HG03457 (cell line): ENCODE data around the gene STH.
"Not testable (repeated sequence)": the region's sequence is repeated elsewhere in the genome, so short reads cannot be mapped to it uniquely, and the experiment has no call there.

Experiments
- ATAC-seq: cut with Tn5 transposase; IDR thresholded peaks from one replicate; pipeline ENCODE4 v1.9.1; 2021; ENCODE audit warnings: moderate number of reproducible peaks; ENCODE audit not compliant: unreplicated experiment

STH gene

DNA sequence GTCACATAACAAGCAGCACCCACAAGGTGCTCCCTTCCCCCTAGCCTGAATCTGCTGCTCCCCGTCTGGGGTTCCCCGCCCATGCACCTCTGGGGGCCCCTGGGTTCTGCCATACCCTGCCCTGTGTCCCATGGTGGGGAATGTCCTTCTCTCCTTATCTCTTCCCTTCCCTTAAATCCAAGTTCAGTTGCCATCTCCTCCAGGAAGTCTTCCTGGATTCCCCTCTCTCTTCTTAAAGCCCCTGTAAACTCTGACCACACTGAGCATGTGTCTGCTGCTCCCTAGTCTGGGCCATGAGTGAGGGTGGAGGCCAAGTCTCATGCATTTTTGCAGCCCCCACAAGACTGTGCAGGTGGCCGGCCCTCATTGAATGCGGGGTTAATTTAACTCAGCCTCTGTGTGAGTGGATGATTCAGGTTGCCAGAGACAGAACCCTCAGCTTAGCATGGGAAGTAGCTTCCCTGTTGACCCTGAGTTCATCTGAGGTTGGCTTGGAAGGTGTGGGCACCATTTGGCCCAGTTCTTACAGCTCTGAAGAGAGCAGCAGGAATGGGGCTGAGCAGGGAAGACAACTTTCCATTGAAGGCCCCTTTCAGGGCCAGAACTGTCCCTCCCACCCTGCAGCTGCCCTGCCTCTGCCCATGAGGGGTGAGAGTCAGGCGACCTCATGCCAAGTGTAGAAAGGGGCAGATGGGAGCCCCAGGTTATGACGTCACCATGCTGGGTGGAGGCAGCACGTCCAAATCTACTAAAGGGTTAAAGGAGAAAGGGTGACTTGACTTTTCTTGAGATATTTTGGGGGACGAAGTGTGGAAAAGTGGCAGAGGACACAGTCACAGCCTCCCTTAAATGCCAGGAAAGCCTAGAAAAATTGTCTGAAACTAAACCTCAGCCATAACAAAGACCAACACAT lies at the start of gene STH:
STH (plus strand) TSS at position 264 of the 913 bp plus-strand sequence; CDS start at position 294, 30 bp downstream.
- no peak for ATAC-seq

GRCh38 chr17:45949755-45950320 lies 49.2 kb upstream of the STH start:
- ATAC-seq = no peak

- ATAC-seq = no peak
Measured at GRCh38 chr17:45950888-45951287, 48.2 kb upstream of the STH start.

DNA sequence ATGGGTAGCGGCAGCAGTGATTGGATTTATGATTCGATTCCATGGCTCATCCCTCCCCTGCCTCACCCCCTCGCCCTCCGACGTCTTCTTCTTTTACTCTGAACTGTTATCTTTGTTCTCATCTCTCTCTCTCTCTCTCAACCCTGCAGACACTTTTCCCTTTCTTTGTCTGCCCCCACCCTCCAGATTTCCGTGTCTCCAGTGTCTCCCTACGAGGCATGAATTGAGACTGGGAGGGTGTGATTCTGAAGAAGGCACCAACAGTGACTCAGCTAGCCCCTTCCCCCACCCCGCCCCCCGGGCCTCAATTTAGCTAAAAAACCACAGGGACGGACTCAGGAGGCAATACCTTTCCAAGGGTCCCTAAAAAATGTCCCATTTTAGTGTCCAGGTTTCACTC lies 47.6 kb upstream of the STH start:
- ATAC-seq = no peak

- no peak for ATAC-seq
Measured at GRCh38 chr17:45951941-45952340, 47.1 kb upstream of the STH start.

- no peak for ATAC-seq
Measured at GRCh38 chr17:45952814-45953320, 46.2 kb upstream of the STH start.

- no peak for ATAC-seq
Measured at GRCh38 chr17:45953561-45953960, 45.5 kb upstream of the STH start.

DNA sequence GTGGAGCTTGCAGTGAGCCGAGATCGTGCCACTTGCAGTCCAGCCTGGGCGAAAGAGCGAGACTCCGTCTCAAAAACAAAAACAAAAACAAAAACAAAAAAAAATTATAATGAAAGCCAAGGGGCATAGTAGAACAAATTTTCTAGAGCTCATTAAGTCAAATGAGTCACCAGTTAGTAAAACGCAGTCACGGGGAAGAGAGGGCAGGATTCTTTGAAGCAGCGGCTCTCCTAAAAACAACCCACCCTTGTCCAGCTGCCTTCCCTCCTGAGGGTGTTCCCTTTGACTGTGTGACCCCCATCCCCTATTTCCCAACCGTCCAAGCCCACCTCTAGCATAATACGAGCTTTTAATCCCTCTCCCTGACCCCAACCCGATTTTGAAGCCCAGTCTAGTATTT lies 44.1 kb upstream of the STH start:
- no peak for ATAC-seq

GRCh38 chr17:45955326-45955725 lies 43.7 kb upstream of the STH start:
- ATAC-seq = no peak

DNA sequence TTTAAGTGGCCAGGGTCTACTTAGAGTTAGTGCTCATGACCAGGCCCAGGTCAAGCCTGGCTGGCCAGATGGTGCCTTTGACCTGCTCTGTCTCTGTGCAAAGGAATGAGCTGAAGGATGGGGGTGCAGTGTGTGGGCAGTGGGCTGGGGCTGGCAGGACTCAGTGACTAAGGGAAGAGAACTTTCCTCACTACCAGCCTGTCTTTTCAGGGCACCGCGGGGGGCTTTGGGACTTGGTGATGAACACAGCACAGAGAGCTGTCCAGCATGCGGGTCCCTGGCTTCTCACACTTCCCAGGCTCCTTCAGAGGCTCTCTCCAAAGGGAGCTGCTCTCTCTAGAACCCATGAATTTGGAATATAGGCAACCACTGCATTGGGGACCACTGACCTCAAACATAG lies 43.0 kb upstream of the STH start:
- ATAC-seq = no peak

DNA sequence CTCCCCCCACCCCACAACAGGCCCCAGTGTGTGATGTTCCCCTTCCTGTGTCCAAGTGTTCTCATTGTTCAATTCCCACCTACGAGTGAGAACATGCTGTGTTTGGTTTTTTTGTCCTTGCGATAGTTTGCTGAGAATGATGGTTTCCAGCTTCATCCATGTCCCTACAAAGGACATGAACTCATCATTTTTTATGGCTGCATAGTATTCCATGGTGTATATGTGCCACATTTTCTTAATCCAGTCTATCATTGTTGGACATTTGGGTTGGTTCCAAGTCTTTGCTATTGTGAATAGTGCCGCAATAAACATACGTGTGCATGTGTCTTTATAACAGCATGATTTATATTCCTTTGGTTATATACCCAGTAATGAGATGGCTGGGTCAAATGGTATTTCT lies 42.3 kb upstream of the STH start:
- not testable (repeated sequence) for ATAC-seq

DNA sequence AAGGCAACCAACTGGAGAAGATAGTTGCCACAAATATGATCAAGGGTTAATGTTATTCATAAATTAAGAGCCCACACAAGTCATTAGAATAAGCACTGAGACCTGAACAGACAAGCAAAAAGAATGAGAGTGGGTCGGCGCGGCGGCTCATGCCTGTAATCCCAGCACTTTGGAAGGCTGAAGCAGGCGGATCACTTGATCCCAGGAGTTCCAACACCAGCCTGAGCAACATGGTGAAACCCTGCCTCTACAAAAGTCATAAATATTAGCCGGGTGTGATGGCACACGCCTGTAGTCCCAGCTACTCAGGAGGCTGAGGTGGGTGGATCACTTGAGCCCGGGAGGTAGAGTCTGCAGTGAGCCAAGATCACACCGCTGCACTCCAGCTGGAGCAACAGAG lies 40.7 kb upstream of the STH start:
- ATAC-seq = no peak

DNA sequence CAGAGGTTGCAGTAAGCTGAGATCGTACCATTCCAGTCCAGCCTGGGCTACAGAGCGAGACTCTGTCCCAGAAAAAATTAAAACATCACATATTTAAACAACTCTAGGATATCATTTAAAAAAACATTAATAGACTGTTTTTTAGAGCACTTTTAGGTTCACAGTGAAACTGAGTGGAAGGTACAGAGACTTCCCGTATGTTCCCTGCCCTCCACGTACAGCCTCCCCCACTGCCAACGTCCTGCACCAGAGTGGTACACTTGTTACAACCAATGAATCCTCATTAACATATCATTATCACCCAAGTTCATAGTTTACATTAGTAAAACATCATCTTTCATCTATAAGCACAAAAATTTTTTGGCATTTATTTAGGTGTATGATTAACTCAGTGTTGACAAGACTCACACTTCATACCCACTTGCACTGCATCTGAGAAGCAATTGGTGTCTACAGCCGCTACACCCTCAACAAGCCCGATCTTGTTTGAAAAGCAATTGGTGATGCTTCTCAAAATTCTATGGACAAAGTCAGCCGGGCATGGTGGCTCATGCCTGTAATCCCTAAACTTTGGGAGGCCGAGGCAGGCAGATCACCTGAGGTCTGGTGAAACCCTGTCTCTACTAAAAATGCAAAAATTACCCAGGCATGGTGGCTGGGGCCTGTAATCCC lies 39.9 kb upstream of the STH start:
- ATAC-seq = no peak

GRCh38 chr17:45960311-45960710 lies 38.7 kb upstream of the STH start:
- ATAC-seq = no peak

DNA sequence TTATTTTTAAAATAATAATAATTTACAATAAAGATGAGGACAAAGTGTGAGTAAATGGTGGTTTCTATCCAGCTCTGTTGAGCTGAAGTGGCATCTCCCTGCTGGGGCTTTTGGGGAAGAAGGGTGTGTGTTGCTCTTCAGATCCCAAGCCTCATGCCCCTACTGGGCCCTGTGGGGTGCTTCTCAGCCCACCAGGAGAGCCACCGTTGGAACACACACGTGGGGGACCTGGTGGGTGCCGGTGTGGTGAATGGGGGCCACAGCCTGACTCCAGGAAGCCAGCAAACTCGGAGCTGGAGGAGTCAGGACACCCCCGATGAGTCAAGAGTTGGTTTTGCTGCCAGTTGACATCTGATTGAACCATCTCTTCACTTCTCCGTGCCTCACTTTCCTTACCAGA lies 37.8 kb upstream of the STH start:
- ATAC-seq = no peak

- no peak for ATAC-seq
Measured at GRCh38 chr17:45962221-45962972, 36.7 kb upstream of the STH start.

GRCh38 chr17:45963283-45963682 lies 35.8 kb upstream of the STH start:
- no peak for ATAC-seq

DNA sequence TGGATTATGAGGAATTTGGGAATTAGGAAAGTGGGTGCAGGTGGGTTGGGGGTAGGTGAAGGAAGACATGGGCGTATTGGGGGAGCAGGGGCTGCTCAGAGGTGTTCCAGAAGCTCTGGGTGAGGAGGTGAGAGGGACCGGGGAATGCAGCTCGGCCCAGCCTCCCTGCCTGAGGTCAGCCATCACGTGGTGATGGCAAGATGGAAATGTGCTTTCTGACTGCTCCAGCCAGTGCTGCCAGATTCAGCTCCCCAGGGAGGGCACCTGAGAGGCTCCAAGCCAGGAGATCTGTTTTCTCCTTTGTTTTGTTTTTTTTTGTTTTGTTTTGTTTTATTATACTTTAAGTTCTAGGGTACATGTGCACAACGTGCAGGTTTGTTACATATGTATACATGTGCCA lies 35.2 kb upstream of the STH start:
- no peak for ATAC-seq

GRCh38 chr17:45964634-45965033 lies 34.4 kb upstream of the STH start:
- no peak for ATAC-seq

DNA sequence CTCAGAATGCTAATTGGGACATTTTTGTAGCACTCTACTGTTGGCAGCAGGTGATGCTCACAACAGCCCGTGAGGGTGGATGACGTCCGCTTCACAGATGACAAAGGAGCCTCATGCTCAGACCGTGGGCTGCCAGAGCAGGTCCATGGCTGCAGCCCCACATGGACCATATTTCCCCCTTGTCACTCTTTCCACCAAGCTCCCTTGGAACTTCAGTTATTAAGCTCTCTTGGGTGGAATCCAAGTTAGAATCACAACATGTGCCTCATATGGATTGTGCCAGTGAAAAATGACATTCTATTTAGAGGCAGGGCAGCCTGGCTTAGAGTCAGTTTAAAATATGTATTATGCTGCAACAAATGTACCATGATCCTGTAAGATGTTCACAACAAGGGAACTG lies 33.2 kb upstream of the STH start:
- ATAC-seq = no peak
